ENCODE results near the gene RWDD1. TPM values are rescaled to one million over a fixed set of nuclear protein-coding genes. Genes with fewer than 3 reads are reported as not detected.

The RWDD1 gene
- total and polyA plus RNA-seq, 2 experiments from 2014 or later, result 37.2 to 70.7 TPM

GRCh38 chr6:116561377-116562018 lies 9.8 kb upstream of the RWDD1 start:
- TF ChIP-seq CTCF (IDR thresholded peaks at IDR 0.05; ENCODE audit: low read depth, low read length), result peak; percentile 93
- Histone ChIP-seq H3K27ac (peak overlapping the region; percentile 74), H3K9me3 (ENCODE audit: low read depth) (no peaks in the 10 kb centered on the region), H3K4me3 (no peak overlapping the region), H3K4me1 (ENCODE audit: low read depth) (peaks cover 7% of the 10 kb centered on the region), H3K36me3 (no peaks in the 10 kb centered on the region), H3K27me3 (no peaks in the 10 kb centered on the region)
- DNase-seq (ENCODE audit: low read depth in 1 of 2, low spot score in 1 of 2), result peak; percentile 72 to 83

GRCh38 chr6:116562019-116562403 lies 9.3 kb upstream of the RWDD1 start:
- DNase-seq (ENCODE audit: low read depth in 1 of 2, low spot score in 1 of 2), result no peak
- Histone ChIP-seq H3K4me3 (no peak overlapping the region), H3K9me3 (ENCODE audit: low read depth) (no peaks in the 10 kb centered on the region), H3K27me3 (no peaks in the 10 kb centered on the region), H3K27ac (peak overlapping the region; percentile 74), H3K4me1 (ENCODE audit: low read depth) (peaks cover 7% of the 10 kb centered on the region), H3K36me3 (no peaks in the 10 kb centered on the region)
- no peak for TF ChIP-seq CTCF (IDR thresholded peaks at IDR 0.05; ENCODE audit: low read depth, low read length)

GRCh38 chr6:116562614-116563013 lies 8.7 kb upstream of the RWDD1 start:
- Histone ChIP-seq H3K4me1 (ENCODE audit: low read depth) (peaks cover 7% of the 10 kb centered on the region), H3K4me3 (no peak overlapping the region), H3K27me3 (no peaks in the 10 kb centered on the region), H3K27ac (peak overlapping the region; percentile 74), H3K9me3 (ENCODE audit: low read depth) (no peaks in the 10 kb centered on the region), H3K36me3 (no peaks in the 10 kb centered on the region)
- no peak for TF ChIP-seq CTCF (IDR thresholded peaks at IDR 0.05; ENCODE audit: low read depth, low read length)
- peak; percentile 9 to 77 for DNase-seq (ENCODE audit: low read depth in 1 of 2, low spot score in 1 of 2)

- DNase-seq (ENCODE audit: low read depth in 1 of 2, low spot score in 1 of 2), result no peak
- Histone ChIP-seq H3K9me3 (ENCODE audit: low read depth) (no peaks in the 10 kb centered on the region), H3K36me3 (no peaks in the 10 kb centered on the region), H3K27ac (no peak overlapping the region), H3K4me3 (no peak overlapping the region), H3K4me1 (ENCODE audit: low read depth) (peaks cover 7% of the 10 kb centered on the region), H3K27me3 (no peaks in the 10 kb centered on the region)
- no peak for TF ChIP-seq CTCF (IDR thresholded peaks at IDR 0.05; ENCODE audit: low read depth, low read length)
Measured at GRCh38 chr6:116563830-116564229, 7.5 kb upstream of the RWDD1 start.

- Histone ChIP-seq H3K27ac (no peak overlapping the region), H3K4me1 (ENCODE audit: low read depth) (peaks cover 7% of the 10 kb centered on the region), H3K4me3 (no peak overlapping the region), H3K9me3 (ENCODE audit: low read depth) (no peaks in the 10 kb centered on the region), H3K36me3 (no peaks in the 10 kb centered on the region), H3K27me3 (no peaks in the 10 kb centered on the region)
- no peak for DNase-seq (ENCODE audit: low read depth in 1 of 2, low spot score in 1 of 2)
- TF ChIP-seq CTCF (IDR thresholded peaks at IDR 0.05; ENCODE audit: low read depth, low read length), result no peak
Measured at GRCh38 chr6:116564311-116564710, 7.0 kb upstream of the RWDD1 start.
